Embryonic facial prominence (tissue), 1 donor: Measurements from ENCODE around the gene SBNO1.
"Not testable (repeated sequence)": the region's sequence is repeated elsewhere in the genome, so short reads cannot be mapped to it uniquely, and the experiment has no call there.

Source experiments
- DNase-seq: peaks from one replicate; pipeline ENCODE4 v3.0.0-alpha.2; 2016; ENCODE audit errors: extremely low spot score

SBNO1 gene

DNA sequence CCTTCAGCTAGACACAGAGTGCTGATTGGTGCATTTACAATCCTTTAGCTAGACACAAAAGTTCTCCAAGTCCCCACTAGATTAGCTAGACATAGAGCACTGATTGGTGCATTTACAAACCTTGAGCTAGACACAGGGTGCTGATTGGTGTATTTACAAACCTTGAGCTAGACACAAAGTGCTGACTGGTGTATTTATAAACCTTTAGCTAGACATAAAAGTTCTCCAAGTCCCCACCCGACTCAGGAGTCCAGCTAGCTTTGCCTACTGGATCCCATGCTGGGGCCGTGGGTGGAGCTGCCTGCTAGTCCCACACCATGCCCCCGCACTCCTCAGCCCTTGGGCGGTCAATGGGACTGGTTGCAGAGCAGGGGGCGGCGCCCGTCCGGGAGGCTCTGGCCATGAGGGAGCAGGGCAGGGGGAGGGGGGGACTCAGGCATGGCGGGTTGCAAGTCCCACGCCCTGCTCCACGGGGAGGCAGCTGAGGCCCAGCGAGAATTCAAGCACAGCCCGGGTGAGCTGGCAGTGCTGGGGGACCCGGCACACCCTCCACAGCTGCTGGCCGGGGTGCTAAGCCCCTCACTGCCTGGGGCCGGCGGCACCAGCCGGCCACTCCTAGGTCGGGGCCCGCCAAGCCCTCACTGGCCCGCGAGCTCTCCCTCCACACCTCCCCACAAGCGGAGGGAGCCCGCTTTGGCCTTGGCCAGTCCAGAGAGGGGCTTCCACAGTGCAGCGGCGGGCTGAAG lies 115.5 kb downstream of the SBNO1 start:
- DNase-seq, result not testable (repeated sequence)

DNA sequence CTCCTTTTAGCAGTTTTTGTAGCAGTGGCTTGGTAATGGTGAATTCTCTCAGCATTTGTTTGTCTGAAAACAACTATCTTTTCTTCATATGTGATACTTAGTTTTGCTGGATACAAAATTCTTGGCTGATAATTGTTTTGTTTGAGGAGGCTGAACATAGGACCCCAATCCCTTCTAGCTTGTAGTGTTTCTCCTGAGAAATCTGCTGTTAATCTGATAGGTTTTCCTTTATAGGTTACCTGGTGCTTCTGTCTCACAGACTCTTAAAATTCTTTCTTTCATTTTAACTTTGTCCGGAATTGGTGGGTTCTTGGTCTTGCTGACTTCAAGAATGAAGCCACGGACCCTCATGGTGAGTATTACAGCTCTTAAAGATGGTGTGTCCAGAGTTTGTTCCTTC lies 116.5 kb downstream of the SBNO1 start:
- DNase-seq, result not testable (repeated sequence)

DNA sequence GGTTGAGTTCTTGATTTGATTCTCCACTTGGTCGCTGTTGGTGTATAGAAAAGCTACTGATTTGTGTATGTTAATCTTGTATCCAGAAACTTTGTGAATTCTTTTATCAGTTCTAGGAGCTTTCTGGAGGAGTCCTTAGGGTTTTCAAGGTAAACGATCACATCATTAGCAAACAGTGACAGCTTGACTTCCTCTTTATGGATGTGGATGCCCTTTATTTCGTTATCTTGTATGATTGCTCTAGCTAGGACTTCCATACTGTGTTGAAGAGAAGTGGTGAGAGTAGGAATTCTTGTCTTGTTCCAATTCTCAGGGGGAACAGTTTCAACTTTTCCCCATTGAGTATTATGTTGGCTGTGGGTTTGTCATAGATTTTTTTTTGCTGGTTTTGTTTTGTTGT lies 119.0 kb downstream of the SBNO1 start:
- DNase-seq, result no peak

DNA sequence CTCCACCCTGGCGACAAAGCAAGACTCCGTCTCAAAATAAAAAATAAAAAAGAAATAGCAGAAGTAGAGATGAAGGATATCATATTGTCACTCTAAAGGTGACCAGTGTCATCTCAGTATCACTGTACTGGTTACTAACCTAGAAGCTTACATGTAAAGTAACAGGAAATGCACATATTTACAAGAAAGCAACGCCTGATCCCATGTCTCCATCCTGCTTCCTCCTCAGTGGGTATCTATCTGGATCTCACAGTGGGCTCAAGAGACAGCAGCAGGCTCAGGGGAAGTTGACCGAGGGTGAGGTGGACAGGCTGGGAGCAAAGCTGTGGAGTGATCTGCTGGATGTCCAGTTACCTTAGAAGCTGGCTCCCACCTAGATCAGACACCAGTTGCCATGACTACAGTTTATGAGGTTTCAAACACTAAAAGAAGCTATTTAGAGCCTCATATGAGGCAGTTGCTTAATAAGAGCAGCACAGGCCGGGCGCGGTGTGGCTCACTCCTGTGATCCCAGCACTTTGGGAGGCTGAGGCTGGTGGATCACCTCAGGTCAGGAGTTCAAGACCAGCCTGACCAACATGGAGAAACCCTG lies 120.9 kb downstream of the SBNO1 start:
- DNase-seq, result no peak

DNA sequence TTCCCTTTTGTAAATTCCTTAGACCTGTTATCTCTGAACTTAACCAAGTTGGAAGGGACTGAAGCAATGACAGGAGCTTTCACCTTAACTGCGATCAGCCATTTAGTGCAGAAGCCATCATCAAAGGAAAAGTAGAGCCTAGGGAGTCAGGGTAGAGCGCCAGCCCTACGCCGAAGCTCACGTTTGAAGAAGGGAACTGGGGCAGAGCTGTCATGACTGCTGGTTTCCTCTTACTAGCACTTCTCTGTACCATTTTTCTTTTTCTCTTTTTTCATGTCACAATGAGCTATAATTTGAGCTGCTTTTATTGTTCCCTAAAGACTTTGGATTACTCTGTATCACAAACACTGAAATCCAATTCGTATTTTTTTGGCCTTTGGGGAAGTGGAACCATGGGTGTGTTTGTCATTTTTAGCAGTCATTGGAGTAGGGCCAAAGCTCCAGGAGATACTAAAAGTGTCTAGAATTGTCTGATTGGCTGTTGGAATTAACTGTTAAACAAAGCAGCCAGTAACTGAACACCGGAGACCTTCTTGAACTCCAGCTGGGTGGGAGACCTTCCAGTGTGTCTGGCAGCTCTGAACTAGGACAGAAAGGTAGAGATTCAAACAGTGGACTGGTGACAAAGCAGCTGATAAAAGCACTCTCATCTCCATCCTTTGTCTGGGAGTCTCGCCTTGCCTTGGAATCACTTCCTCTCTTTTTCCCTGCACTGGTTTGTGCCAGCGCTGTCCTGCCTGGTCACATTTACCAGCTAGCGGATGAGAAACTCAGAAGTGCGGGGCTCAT lies 122.3 kb downstream of the SBNO1 start:
- no peak for DNase-seq
